Tibial nerve (tissue), 4 donors: Measurements from ENCODE around the gene CACNG5.

Experiments
- CTCF ChIP-seq, 5 experiments: fragments of 200-600 bp in 3 of 5; fragments of 450-650 bp in 2 of 5; sonication (generic) in 3 of 5; IDR thresholded peaks; one replicate each; pipeline ENCODE4 v1.5.1; 2016 to 2019; ENCODE audit warnings: antibody characterized with exemption in 5 of 5, mild to moderate bottlenecking in 3 of 5, moderate library complexity in 2 of 5
- EP300 ChIP-seq, 2 donors: sonication (generic); formaldehyde crosslinking; IDR thresholded peaks; one replicate each; pipeline ENCODE4 v1.6.1; 2017; ENCODE audit warnings: antibody characterized with exemption in 2 of 2, mild to moderate bottlenecking in 1 of 2
- POLR2A ChIP-seq, 2 donors: fragments of 450-650 bp; IDR thresholded peaks; one replicate each; pipeline ENCODE4 v1.6.1; 2017; ENCODE audit warnings: antibody characterized with exemption in 2 of 2, mild to moderate bottlenecking in 2 of 2, moderate library complexity in 2 of 2

- TF ChIP-seq CTCF (IDR thresholded peaks at IDR 0.05): no peak
- no peak for TF ChIP-seq EP300 (IDR thresholded peaks at IDR 0.05)
- no peak for TF ChIP-seq POLR2A (IDR thresholded peaks at IDR 0.05)
Observed at GRCh38 chr17:66843627-66844026, 8.7 kb downstream of the CACNG5 start.
